ENCODE results near the gene TPSB2. TPM values are rescaled to one million over a fixed set of nuclear protein-coding genes. Genes with fewer than 3 reads are reported as not detected.

The TPSB2 gene
- total RNA-seq, 1 donor from 2014 or later: not detected

GRCh38 chr16:1206786-1207185 is 23.2 kb downstream of the TPSB2 start:
- Mint-ChIP-seq H3K9me3 (ENCODE audit: unreplicated experiment) (no peaks in the 10 kb centered on the region), H3K4me3 (ENCODE audit: unreplicated experiment) (no peak overlapping the region), H3K36me3 (ENCODE audit: low read depth, unreplicated experiment) (peaks cover 8% of the 10 kb centered on the region), H3K27ac (ENCODE audit: unreplicated experiment) (no peak overlapping the region), H3K4me1 (ENCODE audit: low read depth, unreplicated experiment) (no peaks in the 10 kb centered on the region), H3K27me3 (ENCODE audit: low read depth, unreplicated experiment) (peaks cover 5% of the 10 kb centered on the region)
- H3K27me3 ChIP-seq (ENCODE audit: insufficient read depth, low read length): no peaks in the 10 kb centered on the region
- H3K4me2 ChIP-seq (ENCODE audit: low read length): no peak overlapping the region
- H4K20me1 ChIP-seq (ENCODE audit: insufficient read depth, low read length): no peaks in the 10 kb centered on the region
- FAIRE-seq (no peak), DNase-seq (ENCODE audit: low read depth) (no peak)
- no peak for TF ChIP-seq EZH2 (IDR thresholded peaks at IDR 0.05; ENCODE audit: insufficient read depth, low read length)
- no peak for TF ChIP-seq CTCF (IDR thresholded peaks at IDR 0.05; ENCODE audit: insufficient read depth, low read depth, low read length)
- H2AFZ ChIP-seq (ENCODE audit: low read depth, low read length): no peak overlapping the region
- no peak overlapping the region for H3K9ac ChIP-seq (ENCODE audit: low read length)
- no peaks in the 10 kb centered on the region for H3K36me3 ChIP-seq (ENCODE audit: insufficient read depth, low read length)
- H3K27ac ChIP-seq (ENCODE audit: low read depth, low read length): no peak overlapping the region
- no peak overlapping the region for H3K4me3 ChIP-seq (ENCODE audit: insufficient read depth, low read depth, low read length)
- H3K9me3 ChIP-seq (ENCODE audit: insufficient read depth, low read depth, low read length): no peaks in the 10 kb centered on the region
- H3K4me1 ChIP-seq (ENCODE audit: insufficient read depth, low read length): no peaks in the 10 kb centered on the region
- no peaks in the 10 kb centered on the region for H3K79me2 ChIP-seq (ENCODE audit: insufficient read depth, low read length)

- no peaks in the 10 kb centered on the region for H3K4me1 ChIP-seq (ENCODE audit: insufficient read depth, low read length)
- no peaks in the 10 kb centered on the region for H3K79me2 ChIP-seq (ENCODE audit: insufficient read depth, low read length)
- no peak overlapping the region for H3K27ac ChIP-seq (ENCODE audit: low read depth, low read length)
- no peak overlapping the region for H2AFZ ChIP-seq (ENCODE audit: low read depth, low read length)
- no peaks in the 10 kb centered on the region for H3K9me3 ChIP-seq (ENCODE audit: insufficient read depth, low read depth, low read length)
- Mint-ChIP-seq H3K27me3 (ENCODE audit: low read depth, unreplicated experiment) (peaks cover 5% of the 10 kb centered on the region), H3K36me3 (ENCODE audit: low read depth, unreplicated experiment) (peaks cover 11% of the 10 kb centered on the region), H3K9me3 (ENCODE audit: unreplicated experiment) (no peaks in the 10 kb centered on the region), H3K4me1 (ENCODE audit: low read depth, unreplicated experiment) (no peaks in the 10 kb centered on the region), H3K4me3 (ENCODE audit: unreplicated experiment) (no peak overlapping the region), H3K27ac (ENCODE audit: unreplicated experiment) (no peak overlapping the region)
- H4K20me1 ChIP-seq (ENCODE audit: insufficient read depth, low read length): no peaks in the 10 kb centered on the region
- DNase-seq (ENCODE audit: low read depth): no peak
- no peaks in the 10 kb centered on the region for H3K36me3 ChIP-seq (ENCODE audit: insufficient read depth, low read length)
- H3K9ac ChIP-seq (ENCODE audit: low read length): no peak overlapping the region
- no peak for TF ChIP-seq EZH2 (IDR thresholded peaks at IDR 0.05; ENCODE audit: insufficient read depth, low read length)
- TF ChIP-seq CTCF (IDR thresholded peaks at IDR 0.05; ENCODE audit: insufficient read depth, low read depth, low read length): no peak
- no peak overlapping the region for H3K4me3 ChIP-seq (ENCODE audit: insufficient read depth, low read depth, low read length)
- FAIRE-seq: no peak
- H3K4me2 ChIP-seq (ENCODE audit: low read length): no peak overlapping the region
- H3K27me3 ChIP-seq (ENCODE audit: insufficient read depth, low read length): no peaks in the 10 kb centered on the region
Measured at GRCh38 chr16:1206326-1206725, 23.7 kb downstream of the TPSB2 start.

- no peak overlapping the region for H3K4me3 Mint-ChIP-seq (ENCODE audit: unreplicated experiment)
- no peak overlapping the region for H3K27ac Mint-ChIP-seq (ENCODE audit: unreplicated experiment)
- Histone ChIP-seq H3K9ac (ENCODE audit: low read length) (no peak overlapping the region), H3K4me3 (ENCODE audit: insufficient read depth, low read depth, low read length) (no peak overlapping the region), H2AFZ (ENCODE audit: low read depth, low read length) (no peak overlapping the region), H3K9me3 (ENCODE audit: insufficient read depth, low read depth, low read length) (no peaks in the 10 kb centered on the region), H3K27me3 (ENCODE audit: insufficient read depth, low read length) (no peaks in the 10 kb centered on the region), H3K79me2 (ENCODE audit: insufficient read depth, low read length) (no peaks in the 10 kb centered on the region), H3K36me3 (ENCODE audit: insufficient read depth, low read length) (no peaks in the 10 kb centered on the region), H3K27ac (ENCODE audit: low read depth, low read length) (no peak overlapping the region), H4K20me1 (ENCODE audit: insufficient read depth, low read length) (no peaks in the 10 kb centered on the region), H3K4me1 (ENCODE audit: insufficient read depth, low read length) (no peaks in the 10 kb centered on the region), H3K4me2 (ENCODE audit: low read length) (no peak overlapping the region)
- no peak for DNase-seq (ENCODE audit: low read depth)
- FAIRE-seq: no peak
- no peak for TF ChIP-seq CTCF (IDR thresholded peaks at IDR 0.05; ENCODE audit: insufficient read depth, low read depth, low read length)
- TF ChIP-seq EZH2 (IDR thresholded peaks at IDR 0.05; ENCODE audit: insufficient read depth, low read length): no peak
- no peaks in the 10 kb centered on the region for H3K9me3 Mint-ChIP-seq (ENCODE audit: unreplicated experiment)
- peaks cover 5% of the 10 kb centered on the region for H3K27me3 Mint-ChIP-seq (ENCODE audit: low read depth, unreplicated experiment)
- no peaks in the 10 kb centered on the region for H3K4me1 Mint-ChIP-seq (ENCODE audit: low read depth, unreplicated experiment)
- H3K36me3 Mint-ChIP-seq (ENCODE audit: low read depth, unreplicated experiment): peaks cover 14% of the 10 kb centered on the region
Measured at GRCh38 chr16:1204933-1205332, 25.1 kb downstream of the TPSB2 start.

Measured in astrocyte (in vitro differentiated cells and primary cell).